Measurements from ENCODE around the gene LAMB4.

DNA sequence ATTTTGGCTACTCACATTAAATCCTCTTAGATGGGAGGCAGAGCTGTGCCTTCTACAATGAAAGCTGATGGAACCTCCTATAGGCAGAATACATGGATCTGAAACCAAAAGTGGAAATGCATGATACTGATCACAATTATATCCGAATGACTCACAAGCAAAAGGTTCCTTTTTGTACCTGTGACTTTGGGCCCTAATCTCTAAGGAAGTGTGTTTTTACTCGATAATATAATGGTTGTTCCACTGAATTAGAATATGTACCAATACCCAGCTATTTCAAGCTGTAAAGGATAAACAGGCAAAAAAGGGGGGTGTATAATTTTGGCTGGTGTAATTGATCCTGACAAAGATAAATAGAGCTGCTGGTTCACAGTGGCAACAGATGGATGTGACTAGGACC, 109.6 kb downstream of the LAMB4 start:
- no peak for TF ChIP-seq CTCF (IDR thresholded peaks at IDR 0.05)
- no peak for TF ChIP-seq POLR2A (IDR thresholded peaks at IDR 0.05; ENCODE audit: low read depth)

Data from esophagus muscularis mucosa (tissue), 3 donors.